SKM-1 (cell line): ENCODE results near the gene POLE.

Experiments
- DNase-seq: peaks from one replicate; lab custom pipeline; 2025; ENCODE audit not compliant: unreplicated experiment; lab: John Stamatoyannopoulos, UW

POLE gene, protein sequence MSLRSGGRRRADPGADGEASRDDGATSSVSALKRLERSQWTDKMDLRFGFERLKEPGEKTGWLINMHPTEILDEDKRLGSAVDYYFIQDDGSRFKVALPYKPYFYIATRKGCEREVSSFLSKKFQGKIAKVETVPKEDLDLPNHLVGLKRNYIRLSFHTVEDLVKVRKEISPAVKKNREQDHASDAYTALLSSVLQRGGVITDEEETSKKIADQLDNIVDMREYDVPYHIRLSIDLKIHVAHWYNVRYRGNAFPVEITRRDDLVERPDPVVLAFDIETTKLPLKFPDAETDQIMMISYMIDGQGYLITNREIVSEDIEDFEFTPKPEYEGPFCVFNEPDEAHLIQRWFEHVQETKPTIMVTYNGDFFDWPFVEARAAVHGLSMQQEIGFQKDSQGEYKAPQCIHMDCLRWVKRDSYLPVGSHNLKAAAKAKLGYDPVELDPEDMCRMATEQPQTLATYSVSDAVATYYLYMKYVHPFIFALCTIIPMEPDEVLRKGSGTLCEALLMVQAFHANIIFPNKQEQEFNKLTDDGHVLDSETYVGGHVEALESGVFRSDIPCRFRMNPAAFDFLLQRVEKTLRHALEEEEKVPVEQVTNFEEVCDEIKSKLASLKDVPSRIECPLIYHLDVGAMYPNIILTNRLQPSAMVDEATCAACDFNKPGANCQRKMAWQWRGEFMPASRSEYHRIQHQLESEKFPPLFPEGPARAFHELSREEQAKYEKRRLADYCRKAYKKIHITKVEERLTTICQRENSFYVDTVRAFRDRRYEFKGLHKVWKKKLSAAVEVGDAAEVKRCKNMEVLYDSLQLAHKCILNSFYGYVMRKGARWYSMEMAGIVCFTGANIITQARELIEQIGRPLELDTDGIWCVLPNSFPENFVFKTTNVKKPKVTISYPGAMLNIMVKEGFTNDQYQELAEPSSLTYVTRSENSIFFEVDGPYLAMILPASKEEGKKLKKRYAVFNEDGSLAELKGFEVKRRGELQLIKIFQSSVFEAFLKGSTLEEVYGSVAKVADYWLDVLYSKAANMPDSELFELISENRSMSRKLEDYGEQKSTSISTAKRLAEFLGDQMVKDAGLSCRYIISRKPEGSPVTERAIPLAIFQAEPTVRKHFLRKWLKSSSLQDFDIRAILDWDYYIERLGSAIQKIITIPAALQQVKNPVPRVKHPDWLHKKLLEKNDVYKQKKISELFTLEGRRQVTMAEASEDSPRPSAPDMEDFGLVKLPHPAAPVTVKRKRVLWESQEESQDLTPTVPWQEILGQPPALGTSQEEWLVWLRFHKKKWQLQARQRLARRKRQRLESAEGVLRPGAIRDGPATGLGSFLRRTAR (N-terminal part only)

GRCh38 chr12:132687211-132688164 lies at the start of gene POLE, which contains the start of gene PXMP2:
TSS of gene POLE (minus strand) at chr12:132687342. CDS start at chr12:132687315, 27 bp downstream.
TSS of gene PXMP2 (plus strand) at chr12:132687587. CDS start at chr12:132687671, 84 bp downstream.
- peak; percentile 20 for DNase-seq

- no peak for DNase-seq
These were observed 49.8 kb upstream of the POLE start for GRCh38 chr12:132736913-132737312.

GRCh38 chr12:132736378-132736777 lies 49.2 kb upstream of the POLE start:
- no peak for DNase-seq

DNA sequence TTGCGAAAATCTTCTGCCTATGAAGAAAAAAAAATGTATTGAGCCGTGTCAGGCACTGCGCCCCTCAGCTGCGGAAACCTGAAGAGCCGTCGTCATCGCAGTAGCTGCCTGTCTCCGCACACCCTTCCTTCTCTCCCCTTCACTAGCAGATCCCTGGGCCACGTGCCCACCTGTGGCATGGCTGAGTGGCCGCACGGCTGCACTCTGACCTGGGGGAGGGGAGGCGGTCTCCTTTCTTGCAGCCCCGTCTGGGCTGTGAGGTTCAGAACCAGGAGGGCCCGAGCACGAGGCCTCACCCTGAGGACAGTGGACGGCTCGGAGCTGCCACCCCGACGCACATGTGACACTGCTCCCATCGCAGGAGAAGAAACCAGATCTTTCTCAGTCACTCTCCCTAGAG lies 48.4 kb upstream of the POLE start:
- DNase-seq, result no peak

DNA sequence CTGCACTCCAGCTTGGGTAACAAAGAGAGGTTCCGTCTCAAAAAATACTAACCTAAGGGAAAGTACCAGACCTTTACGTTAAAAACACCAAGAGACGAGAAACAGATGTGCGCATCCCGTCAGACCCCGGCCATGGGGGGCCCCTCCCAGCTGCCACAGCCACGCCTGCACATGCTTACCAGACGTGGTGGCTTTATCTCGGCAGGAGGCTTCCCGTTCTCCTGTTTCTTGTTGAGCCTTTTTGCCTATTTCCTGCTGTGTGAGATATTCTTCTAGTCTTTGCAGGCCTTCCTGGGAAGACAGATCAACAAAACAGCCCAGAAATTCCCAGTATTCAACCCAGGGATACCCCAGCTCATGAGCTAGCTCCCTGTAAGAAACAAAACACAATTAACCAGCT lies 47.1 kb upstream of the POLE start:
- DNase-seq, result no peak

DNA sequence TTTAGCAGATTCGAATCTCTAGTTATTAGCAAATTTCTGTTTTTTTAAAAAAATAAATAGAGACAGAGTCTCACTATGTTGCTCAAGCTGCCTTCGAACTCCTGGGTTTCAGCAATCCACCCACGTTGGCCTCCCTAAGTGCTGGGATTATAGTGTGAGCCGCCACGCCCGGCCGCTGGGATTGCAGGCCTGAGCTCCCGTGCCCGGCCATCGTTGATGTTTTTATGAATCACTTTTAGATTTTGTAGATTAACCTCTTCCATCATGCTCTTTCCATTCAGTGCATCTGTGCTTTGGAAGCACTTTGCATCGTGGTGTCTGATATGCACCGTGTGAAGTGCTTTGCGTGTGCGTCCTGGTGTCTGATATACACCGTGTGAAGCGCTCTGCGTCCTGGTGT lies 44.4 kb upstream of the POLE start:
- DNase-seq, result no peak

- no peak for DNase-seq
These were observed 43.2 kb upstream of the POLE start for GRCh38 chr12:132730353-132730752.

DNA sequence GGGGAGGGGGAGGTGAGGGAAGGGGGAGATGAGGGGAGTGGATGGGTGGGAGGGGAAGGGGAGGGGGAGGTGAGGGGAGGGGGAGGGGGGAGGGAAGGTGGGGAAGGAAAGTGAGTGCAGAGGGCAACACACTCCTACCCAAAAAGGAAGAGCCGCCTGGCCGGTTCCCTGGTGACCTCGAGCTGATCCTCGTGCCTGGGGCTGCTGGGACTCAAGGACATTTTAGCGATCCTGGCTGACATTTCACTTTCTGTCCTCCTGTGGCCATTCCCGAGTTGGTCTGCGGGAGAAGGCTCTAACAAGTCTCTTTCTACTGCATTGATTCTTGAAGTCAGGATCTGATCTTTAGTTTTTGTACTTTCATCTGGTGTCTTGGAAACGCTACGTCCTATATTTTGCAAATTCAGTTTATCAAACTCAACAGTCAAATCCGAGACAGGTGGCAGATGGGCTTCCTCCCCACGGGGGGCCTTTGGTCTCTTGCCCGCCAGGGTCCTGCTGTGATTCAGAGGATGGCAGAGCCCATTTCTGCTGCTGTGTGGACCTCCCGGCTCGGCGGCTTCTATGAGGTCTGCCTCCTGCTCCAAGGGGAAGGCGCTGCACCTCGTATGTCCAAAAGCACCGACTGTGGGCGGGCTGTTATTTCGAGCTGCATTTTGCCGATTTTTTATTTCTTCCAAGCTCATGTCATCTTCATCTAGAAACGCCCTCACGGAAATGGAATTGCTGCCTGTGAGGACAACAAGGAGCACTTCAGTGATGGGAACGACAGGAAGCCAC lies 42.6 kb upstream of the POLE start:
- DNase-seq, result no peak

DNA sequence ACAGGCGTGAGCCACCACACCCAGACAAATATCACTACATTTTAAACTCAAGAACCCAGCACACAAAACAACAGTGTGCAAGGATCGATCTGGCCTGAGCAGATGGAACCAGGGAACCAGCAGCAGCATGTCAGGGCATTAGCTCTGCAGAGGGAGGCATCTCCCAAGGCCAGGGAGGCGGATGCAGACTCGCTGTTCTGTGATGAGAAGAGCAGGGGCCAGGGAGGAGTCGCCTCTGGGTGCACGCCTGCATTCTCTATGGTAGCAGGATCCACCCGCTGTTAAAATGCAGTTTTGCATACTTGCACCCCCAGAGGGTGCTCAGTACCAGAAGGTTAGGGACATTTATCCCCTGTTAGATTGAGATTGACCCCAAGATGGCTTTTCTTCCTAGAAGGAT lies 41.4 kb upstream of the POLE start:
- DNase-seq, result no peak

GRCh38 chr12:132727091-132727794 lies 40.1 kb upstream of the POLE start:
- no peak for DNase-seq

- DNase-seq, result no peak
These were observed 39.2 kb upstream of the POLE start for GRCh38 chr12:132726386-132726785.

DNA sequence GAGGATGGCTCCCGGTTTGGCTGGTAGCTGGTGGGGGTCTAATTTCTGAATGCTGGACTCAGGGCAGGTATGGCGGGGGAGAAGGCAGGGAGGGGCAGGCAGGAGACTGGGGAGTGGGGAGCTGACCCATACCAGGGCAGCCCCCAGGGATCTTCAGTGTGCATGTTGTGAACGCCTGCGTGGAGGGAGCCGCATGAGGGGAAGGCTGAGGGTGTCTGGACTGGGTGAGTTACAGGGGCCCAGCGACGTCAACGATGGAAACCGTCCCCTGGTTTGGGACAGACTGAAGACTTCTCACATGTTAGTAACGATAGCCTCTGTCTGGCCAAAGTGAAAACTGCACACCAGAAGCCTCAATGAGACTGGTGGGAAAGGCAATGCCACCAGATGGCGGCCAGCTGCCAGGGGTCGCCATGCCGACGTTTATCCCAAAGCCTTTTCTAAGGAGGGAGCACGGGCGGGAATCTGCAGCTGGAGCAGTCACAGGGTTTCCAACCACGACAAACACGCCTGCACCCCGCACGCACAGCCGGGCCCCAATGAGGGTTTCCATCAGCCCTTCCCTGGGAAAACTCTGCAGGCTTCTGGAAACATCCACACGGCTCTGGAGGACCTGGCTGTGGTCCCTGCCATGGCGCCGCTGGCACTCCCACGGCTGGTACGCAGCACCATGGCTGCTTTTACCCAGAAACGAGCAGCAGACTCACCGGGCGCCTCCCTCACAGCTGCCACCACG lies 37.5 kb upstream of the POLE start:
- no peak for DNase-seq

DNA sequence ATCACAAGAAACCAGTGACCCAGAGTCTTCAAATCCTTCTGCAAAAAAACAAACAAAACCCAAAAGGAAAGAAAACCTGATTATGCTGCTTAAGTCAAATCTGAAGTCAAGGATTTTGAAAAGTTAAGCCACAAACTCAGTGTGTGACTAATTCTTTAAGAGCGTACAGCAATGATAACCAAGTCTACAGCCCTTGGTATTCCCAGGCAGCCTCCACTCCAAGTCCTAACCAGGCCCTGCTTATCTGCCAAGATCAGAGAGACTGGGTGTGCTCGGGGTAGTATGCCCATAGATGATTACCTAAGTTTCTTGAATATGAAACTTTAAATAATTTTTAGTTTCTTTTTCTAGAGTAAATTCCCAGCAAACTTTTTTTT lies 36.6 kb upstream of the POLE start:
- DNase-seq, result no peak

DNA sequence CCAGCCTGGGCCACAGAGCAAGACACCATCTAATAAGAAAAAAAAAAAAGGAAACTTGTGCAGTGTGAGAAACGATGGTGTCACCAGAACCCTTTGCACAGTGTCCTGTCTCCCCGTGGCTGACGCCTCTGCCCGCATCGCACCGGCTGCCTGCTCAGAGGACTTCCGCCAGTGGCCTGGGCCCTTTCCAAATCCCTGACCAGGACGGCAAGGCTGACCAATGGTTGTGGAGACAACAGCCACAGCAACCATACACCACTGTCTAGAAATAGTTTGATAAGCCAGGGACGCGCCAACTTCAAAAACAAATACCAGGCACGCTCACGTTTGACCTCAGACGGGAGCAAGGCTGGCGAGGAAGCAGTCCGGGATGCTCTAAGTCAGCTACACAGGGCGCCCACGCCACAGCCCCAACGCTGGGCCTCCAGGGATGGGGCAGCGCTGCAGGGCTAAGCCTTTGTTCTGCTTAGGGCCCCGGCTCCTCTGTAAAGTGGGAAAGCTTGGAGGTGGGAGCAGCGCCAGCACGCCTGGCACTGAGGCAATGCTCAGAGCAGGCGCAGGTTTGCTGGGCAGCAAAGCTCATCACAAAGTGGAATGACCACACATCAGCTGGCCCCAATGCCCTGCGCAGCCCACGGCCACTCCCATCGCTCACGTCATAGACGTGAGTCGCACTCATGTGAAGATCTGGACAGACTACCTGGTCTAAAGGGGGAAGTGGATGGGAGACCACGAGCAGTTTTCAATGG lies 36.0 kb upstream of the POLE start:
- DNase-seq, result no peak

- DNase-seq, result no peak
These were observed 33.6 kb upstream of the POLE start for GRCh38 chr12:132720606-132721345.

GRCh38 chr12:132719954-132720324 lies 32.8 kb upstream of the POLE start:
- DNase-seq, result no peak
